ENCODE results near the gene ANKRD12. TPM values are rescaled to one million over a fixed set of nuclear protein-coding genes. Genes with fewer than 3 reads are reported as not detected.

Gene ANKRD12
- total RNA-seq, 2 experiments from 2014 or later: 107 to 117 TPM

DNA sequence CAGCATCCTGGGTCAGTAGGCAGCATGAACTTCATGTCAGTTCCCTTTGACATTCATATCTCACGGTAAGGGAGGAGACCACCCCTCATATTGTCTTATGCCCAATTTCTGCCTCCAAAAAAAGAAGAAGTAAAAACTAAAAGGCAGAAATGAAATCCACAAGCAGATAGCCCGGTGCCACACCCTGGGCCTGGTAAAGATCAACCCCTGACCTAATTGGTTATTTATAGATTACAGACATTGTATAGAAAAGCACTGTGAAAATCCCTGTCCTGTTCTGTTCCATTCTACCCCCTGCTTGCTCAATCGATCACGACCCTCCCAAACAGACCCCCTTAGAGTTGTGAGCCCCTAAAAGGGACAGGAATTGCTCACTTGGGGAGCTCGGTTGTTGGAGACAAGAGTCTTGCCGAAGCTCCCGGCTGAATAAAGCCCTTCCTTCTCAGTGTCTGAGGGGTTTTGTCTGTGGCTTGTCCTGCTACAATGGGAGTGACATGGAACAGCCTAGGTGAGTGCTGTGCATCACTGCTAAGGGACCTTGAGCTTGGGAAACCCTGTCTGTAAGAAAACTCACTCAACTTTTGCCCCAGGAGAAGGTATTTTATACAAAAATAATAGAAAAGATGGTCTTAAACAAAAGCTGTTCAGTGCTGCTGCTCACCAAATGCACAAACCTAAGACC lies 23.0 kb upstream of the ANKRD12 start:
- H3K27me3 Mint-ChIP-seq: no peaks in the 10 kb centered on the region
- H3K27ac Mint-ChIP-seq: peak overlapping the region; percentile 84
- H3K4me3 Mint-ChIP-seq: no peak overlapping the region
- no peak for ATAC-seq (ENCODE audit: low read depth)
- DNase-seq: no peak
- POLR2A ChIA-PET: interaction anchor here (0.6 to 2.5 kb wide), 5 partner anchors 9 to 24 kb away, joined by 3 to 9 read pairs (median 4); partner anchors contain the start of genes ANKRD12 and NDUFV2
- H3K9me3 Mint-ChIP-seq: no peaks in the 10 kb centered on the region
- peaks cover 50% of the 10 kb centered on the region for H3K4me1 Mint-ChIP-seq
- peaks cover 45% of the 10 kb centered on the region for H3K36me3 Mint-ChIP-seq

DNA sequence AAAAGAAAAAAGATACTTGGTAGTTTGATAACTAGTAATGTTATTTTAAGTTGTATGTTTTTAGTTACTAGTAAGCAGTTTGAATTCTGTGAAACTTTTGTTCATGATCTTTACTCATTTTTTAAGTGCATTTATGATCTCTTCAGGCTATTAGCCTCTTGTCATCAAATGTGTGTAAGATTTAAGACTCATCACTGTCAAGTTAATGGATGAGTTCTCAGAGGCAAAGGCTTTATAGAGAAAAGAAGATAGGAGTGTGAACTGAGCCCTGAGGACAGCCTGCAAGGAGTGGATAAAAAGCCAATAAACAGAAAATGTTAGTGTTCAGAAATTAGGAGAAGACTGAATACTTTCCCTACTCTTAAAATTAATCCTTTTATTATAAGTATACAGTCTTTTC lies 20.6 kb upstream of the ANKRD12 start:
- H3K36me3 Mint-ChIP-seq: peaks cover 36% of the 10 kb centered on the region
- no peaks in the 10 kb centered on the region for H3K9me3 Mint-ChIP-seq
- H3K27ac Mint-ChIP-seq: peak overlapping the region; percentile 95
- no peaks in the 10 kb centered on the region for H3K27me3 Mint-ChIP-seq
- peaks cover 51% of the 10 kb centered on the region for H3K4me1 Mint-ChIP-seq
- ATAC-seq (ENCODE audit: low read depth): no peak
- POLR2A ChIA-PET: interaction anchor here (2.9 to 4.1 kb wide), 2 partner anchors 13 to 21 kb away, joined by 32 to 42 read pairs; partner anchors contain the start of genes ANKRD12 and NDUFV2
- no peak for DNase-seq
- peak overlapping the region; percentile 6 for H3K4me3 Mint-ChIP-seq

DNA sequence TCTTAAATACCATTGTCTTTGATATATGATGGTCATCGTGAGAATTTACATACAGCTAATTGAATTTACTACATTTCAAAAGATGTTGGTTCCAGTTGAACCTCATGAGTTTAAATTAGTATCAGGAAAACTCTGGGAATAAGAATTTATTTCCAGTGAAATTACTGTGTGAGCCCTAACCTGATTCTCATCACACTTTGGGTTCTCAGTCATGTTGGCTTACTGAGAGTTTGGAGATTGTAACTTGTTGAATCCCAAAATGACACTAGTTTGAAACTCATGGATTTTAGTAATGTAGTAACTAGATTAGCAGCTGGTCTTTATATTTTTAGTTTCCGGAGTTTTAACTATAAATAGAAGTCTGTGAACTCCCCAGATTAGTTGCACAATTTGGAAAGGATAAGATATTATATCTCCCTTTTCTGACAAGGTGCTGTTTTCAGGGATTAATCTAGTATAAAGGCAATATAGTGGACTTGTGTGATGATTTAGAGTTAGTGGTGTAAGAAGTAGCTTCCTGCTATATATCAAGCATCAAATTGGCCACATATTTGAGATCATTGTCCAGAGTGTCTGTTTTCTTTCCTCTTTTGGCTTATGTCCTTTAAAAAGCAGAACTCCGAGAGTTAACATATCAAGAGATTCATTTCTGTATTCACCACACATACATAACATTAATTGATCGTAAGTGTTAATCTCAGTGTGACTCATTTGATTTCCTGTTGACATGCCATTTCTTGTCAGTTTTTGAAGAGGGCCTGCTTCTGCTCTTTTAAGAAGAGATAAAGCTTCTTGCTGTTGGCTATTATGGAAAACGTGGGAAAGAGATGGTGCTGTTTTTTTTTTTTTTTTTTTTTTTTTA lies 18.4 kb upstream of the ANKRD12 start:
- peak overlapping the region; percentile 71 for H3K4me3 Mint-ChIP-seq
- H3K27me3 Mint-ChIP-seq: no peaks in the 10 kb centered on the region
- peaks cover 50% of the 10 kb centered on the region for H3K4me1 Mint-ChIP-seq
- peaks cover 31% of the 10 kb centered on the region for H3K36me3 Mint-ChIP-seq
- H3K9me3 Mint-ChIP-seq: no peaks in the 10 kb centered on the region
- POLR2A ChIA-PET: interaction anchor here (0.6 to 4.1 kb wide), 6 partner anchors 15 to 40 kb away, joined by 3 to 42 read pairs (median 10); partner anchors contain the start of genes ANKRD12 and NDUFV2
- peak overlapping the region; percentile 91 for H3K27ac Mint-ChIP-seq
- ATAC-seq (ENCODE audit: low read depth) (peak; percentile 46), DNase-seq (no peak)

DNA sequence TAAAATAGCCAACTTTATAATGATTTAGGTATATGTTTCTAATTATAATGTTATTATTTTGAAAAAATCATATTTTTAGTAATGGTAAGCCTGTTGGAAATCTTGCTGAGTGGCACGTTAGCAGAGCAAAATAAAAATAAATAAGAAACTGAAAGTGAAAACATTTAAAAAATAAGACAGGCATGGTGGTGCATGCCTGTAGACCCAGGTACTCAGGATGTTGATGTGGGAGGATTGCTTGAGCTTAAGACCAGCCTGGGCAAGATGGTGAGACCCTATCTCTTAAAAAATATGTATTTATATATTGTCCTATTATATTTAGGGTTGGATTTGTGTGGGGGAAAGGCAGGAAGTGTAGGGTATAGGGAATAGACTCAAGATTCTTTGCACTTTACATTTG lies 15.8 kb upstream of the ANKRD12 start:
- Mint-ChIP-seq H3K27ac (peak overlapping the region; percentile 40), H3K4me1 (peaks cover 43% of the 10 kb centered on the region), H3K4me3 (peak overlapping the region; percentile 41), H3K27me3 (no peaks in the 10 kb centered on the region), H3K36me3 (peaks cover 33% of the 10 kb centered on the region), H3K9me3 (no peaks in the 10 kb centered on the region)
- ATAC-seq (ENCODE audit: low read depth): peak; percentile 54
- POLR2A ChIA-PET: interaction anchor here (0.7 to 2.4 kb wide), 3 partner anchors 8 to 19 kb away, joined by 3 to 15 read pairs (median 3); partner anchors contain the start of genes ANKRD12 and NDUFV2
- no peak for DNase-seq

DNA sequence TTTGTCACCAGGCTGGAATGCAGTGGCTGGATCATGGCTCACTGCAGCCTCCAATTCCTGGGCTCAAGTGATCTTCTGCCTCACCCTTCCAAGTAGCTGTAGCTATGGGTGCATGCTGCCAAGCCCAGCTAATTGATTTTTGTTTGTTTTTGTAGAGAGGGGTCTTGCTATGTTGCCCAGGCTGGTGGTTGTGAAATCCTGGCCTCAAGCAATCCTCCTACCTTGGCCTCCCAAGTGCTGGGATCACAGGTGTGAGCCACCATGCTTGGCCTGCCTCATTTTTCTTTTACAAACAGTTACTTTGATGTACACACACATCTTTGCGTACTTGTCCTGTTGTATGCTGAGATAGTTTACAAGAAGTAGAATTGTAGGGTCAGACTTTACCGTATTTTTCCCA lies 13.1 kb upstream of the ANKRD12 start:
- peaks cover 37% of the 10 kb centered on the region for H3K36me3 Mint-ChIP-seq
- ATAC-seq (ENCODE audit: low read depth): no peak
- no peaks in the 10 kb centered on the region for H3K27me3 Mint-ChIP-seq
- H3K4me3 Mint-ChIP-seq: no peak overlapping the region
- DNase-seq: no peak
- H3K9me3 Mint-ChIP-seq: no peaks in the 10 kb centered on the region
- POLR2A ChIA-PET: interaction anchor here (1.3 kb wide), 1 partner anchor 41 kb away, joined by 3 read pairs; no protein-coding TSS in a partner anchor
- no peak overlapping the region for H3K27ac Mint-ChIP-seq
- H3K4me1 Mint-ChIP-seq: peaks cover 31% of the 10 kb centered on the region

DNA sequence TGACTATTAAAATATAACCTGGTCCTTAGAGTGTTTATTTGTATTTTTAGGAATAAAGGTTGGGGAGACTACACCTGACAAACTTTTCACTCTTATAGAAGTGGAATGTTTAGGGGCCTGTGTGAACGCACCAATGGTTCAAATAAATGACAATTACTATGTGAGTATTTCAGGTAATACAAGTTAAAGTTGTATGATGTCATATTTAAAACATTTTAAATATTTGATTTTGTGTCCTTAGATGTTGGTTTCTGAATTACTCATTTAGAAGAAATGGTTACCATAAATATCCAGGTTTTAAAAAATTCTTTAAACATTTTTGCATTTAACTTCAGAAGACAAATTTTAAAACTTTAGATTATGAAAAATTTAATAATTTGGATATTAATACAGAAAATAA lies 11.8 kb upstream of the ANKRD12 start:
- POLR2A ChIA-PET: interaction anchor here (0.7 to 3.5 kb wide), 2 partner anchors 11 to 22 kb away, joined by 3 to 24 read pairs; partner anchors contain the start of genes ANKRD12 and NDUFV2
- Mint-ChIP-seq H3K9me3 (no peaks in the 10 kb centered on the region), H3K4me3 (no peak overlapping the region), H3K27me3 (no peaks in the 10 kb centered on the region), H3K4me1 (peaks cover 28% of the 10 kb centered on the region), H3K36me3 (peaks cover 41% of the 10 kb centered on the region), H3K27ac (no peak overlapping the region)
- DNase-seq (no peak), ATAC-seq (ENCODE audit: low read depth) (no peak)

DNA sequence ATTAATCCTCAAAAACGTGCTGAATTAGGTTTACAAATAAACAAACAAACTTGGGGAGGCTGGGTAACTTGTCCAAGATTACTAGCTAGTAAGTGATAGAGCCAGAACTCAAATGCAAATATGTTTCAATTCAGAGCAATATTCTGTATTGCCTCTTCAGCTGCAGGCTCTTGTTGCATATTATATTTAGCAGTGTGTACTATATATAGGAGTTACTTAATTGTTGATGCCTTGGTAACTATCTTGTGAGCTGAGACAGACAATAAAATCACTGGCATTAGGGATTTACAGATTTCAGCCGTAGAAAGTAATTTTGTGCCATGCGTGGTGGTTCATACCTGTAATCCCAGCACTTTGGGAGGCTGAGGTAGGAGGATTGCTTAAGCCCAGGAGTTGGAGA lies 10.2 kb upstream of the ANKRD12 start:
- H3K4me1 Mint-ChIP-seq: peaks cover 20% of the 10 kb centered on the region
- peaks cover 42% of the 10 kb centered on the region for H3K36me3 Mint-ChIP-seq
- no peak for ATAC-seq (ENCODE audit: low read depth)
- no peak for DNase-seq
- H3K27ac Mint-ChIP-seq: no peak overlapping the region
- H3K27me3 Mint-ChIP-seq: no peaks in the 10 kb centered on the region
- POLR2A ChIA-PET: interaction anchor here (1.1 to 3.5 kb wide), 2 partner anchors 10 to 15 kb away, joined by 3 to 24 read pairs; partner anchors contain the start of gene ANKRD12
- no peak overlapping the region for H3K4me3 Mint-ChIP-seq
- H3K9me3 Mint-ChIP-seq: no peaks in the 10 kb centered on the region

DNA sequence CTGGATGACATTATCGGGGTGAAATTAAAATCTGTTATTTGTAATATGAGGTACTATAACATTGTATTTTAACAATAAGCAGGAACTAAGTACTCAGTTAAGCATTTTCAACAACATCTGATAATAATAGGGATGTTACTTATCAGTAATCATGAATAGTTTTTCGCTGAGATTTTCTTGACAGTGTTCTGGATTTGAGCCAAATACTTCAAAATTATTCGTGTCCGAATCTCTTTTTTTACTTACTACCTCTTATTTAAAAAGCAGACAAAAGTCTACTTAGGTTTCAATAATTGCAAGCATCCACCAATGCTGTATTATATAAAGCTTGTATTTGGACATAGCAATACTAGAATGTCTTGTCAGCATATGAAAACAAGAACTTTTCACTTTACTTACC lies 6.4 kb upstream of the ANKRD12 start:
- no peaks in the 10 kb centered on the region for H3K27me3 Mint-ChIP-seq
- H3K4me3 Mint-ChIP-seq: no peak overlapping the region
- H3K27ac Mint-ChIP-seq: no peak overlapping the region
- H3K4me1 Mint-ChIP-seq: peaks cover 30% of the 10 kb centered on the region
- H3K36me3 Mint-ChIP-seq: peaks cover 43% of the 10 kb centered on the region
- no peaks in the 10 kb centered on the region for H3K9me3 Mint-ChIP-seq
- DNase-seq: no peak
- POLR2A ChIA-PET: no interaction called here
- ATAC-seq (ENCODE audit: low read depth): no peak

DNA sequence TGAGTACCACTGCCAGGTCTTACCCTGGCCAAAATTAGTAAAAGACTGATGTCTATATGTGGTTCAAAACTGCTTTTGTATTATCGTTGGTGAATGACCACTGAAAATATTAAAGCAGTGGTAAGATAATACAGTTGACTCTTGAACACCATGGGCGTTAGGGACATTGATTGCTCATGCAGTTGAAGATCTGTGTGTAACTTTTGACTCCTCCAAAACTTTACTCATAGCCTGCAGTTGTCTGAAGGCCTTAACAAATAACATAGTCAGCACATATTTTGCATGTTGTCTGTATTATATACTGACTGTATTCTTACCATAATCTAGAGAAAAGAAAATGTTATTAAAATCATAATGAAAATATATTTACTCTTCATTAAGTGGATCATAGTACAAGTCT lies 5.8 kb upstream of the ANKRD12 start:
- no peak for ATAC-seq (ENCODE audit: low read depth)
- Mint-ChIP-seq H3K4me1 (peaks cover 33% of the 10 kb centered on the region), H3K27ac (no peak overlapping the region), H3K27me3 (no peaks in the 10 kb centered on the region), H3K4me3 (no peak overlapping the region), H3K36me3 (peaks cover 43% of the 10 kb centered on the region), H3K9me3 (no peaks in the 10 kb centered on the region)
- POLR2A ChIA-PET: no interaction called here
- no peak for DNase-seq

DNA sequence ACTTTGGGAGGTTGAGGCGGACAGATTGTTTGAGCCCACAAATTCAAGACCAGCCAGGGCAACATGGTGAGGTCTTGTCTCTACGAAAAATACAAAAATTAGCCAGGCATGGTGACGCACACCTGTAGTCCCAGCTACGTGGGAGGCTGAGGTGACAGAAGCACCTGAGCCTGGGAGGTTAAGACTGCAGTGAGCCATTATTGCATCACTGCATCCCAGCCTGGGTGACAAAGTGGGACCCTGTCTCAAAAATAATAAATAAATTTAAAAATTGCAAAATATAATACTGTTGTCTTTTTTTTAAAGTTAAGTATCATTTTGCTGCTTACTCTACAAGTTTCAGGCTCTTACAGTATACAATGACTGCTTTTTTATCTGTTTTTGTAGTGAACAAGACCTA lies 4.0 kb upstream of the ANKRD12 start:
- no peaks in the 10 kb centered on the region for H3K9me3 Mint-ChIP-seq
- H3K4me3 Mint-ChIP-seq: no peak overlapping the region
- H3K4me1 Mint-ChIP-seq: peaks cover 31% of the 10 kb centered on the region
- POLR2A ChIA-PET: interaction anchor here (0.5 kb wide), 1 partner anchor 44 kb away, joined by 3 read pairs; no protein-coding TSS in a partner anchor
- DNase-seq (no peak), ATAC-seq (ENCODE audit: low read depth) (no peak)
- no peak overlapping the region for H3K27ac Mint-ChIP-seq
- no peaks in the 10 kb centered on the region for H3K27me3 Mint-ChIP-seq
- peaks cover 38% of the 10 kb centered on the region for H3K36me3 Mint-ChIP-seq

DNA sequence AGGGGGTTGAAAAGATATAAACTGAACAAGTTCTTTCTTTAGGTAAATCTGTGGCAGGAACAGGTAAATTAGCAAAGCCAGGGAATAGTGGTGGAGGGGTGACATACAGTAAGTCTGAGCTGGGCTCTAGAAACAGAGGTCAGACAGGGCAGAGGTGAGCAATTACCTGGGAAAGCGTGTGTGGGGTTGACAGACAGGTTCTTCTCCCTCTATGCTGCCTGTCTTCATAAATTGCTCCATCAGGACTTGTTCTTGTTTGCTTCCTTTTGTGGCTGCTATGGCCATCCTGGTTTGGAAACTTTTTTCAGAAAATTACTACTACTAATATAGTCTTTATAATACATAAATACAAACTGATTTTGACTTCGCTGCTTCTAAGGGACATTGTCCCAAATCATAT lies 3.4 kb upstream of the ANKRD12 start:
- ATAC-seq (ENCODE audit: low read depth): no peak
- POLR2A ChIA-PET: no interaction called here
- no peak overlapping the region for H3K4me3 Mint-ChIP-seq

DNA sequence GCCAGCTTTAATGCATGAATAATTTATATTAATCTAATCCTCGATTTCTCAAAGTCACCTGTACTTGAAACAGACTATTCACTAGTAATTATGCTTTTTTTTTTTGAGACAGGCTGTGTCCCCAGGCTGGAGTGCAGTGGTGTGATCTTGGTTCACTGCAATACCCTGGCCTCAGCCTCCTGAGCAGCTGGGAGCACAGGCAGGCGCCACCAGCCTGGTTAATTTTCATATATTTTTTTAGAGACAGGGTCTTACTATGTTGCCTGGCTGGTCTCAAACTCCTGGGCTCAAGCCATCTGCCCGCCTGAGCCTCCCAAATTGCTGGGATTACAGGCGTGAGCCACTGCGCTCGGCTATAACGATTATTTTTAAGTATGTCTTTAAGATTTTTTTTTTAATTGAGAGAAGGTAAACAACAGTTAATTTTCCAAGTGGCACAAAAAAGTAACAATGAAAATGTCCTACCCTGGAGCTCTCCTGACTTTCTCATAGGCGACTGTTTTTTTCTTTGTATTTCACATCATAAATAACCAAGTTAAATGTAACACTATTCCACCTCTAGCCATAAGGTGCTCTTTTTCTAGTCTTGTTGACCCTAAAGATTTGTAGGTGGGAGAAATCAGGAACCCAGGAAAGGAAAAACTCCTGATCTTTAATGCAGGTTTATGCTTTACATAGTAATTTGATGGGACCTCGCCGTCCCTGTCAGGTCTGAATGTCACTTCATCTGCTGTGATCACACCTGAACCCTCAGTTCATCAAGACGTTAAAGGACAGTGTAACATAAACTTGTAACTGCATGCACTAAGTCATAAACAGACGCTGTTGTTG lies 1.3 kb upstream of the ANKRD12 start:
- ATAC-seq (ENCODE audit: low read depth) (no peak), DNase-seq (no peak)
- H3K36me3 Mint-ChIP-seq: peaks cover 30% of the 10 kb centered on the region
- peaks cover 34% of the 10 kb centered on the region for H3K4me1 Mint-ChIP-seq
- no peaks in the 10 kb centered on the region for H3K9me3 Mint-ChIP-seq
- H3K27ac Mint-ChIP-seq: peak overlapping the region; percentile 99
- POLR2A ChIA-PET: interaction anchor here (1.0 to 6.6 kb wide), 13 partner anchors 9 to 52 kb away, joined by 3 to 99 read pairs (median 15); partner anchors contain the start of gene NDUFV2
- H3K27me3 Mint-ChIP-seq: no peaks in the 10 kb centered on the region
- peak overlapping the region; percentile 97 for H3K4me3 Mint-ChIP-seq

More for the DNA sequence above, 3.4 kb upstream of the ANKRD12 start:
- DNase-seq: no peak
- Mint-ChIP-seq H3K36me3 (peaks cover 35% of the 10 kb centered on the region), H3K4me1 (peaks cover 29% of the 10 kb centered on the region), H3K27ac (peak overlapping the region; percentile 46), H3K9me3 (no peaks in the 10 kb centered on the region), H3K27me3 (no peaks in the 10 kb centered on the region)
